ENCODE measurements around the gene CYP27B1.
A peak's percentile ranks its signal among the peaks of the same experiment; 100 is the strongest.

The CYP27B1 gene

GRCh38 chr12:57811028-57811755 is 44.3 kb upstream of the CYP27B1 start:
- no peak overlapping the region for H3K27ac ChIP-seq
- TF ChIP-seq ZFX (IDR thresholded peaks at IDR 0.05) (no peak), CTCF (conservative IDR thresholded peaks at IDR 0.05) (no peak)

- no peak overlapping the region for H3K27ac ChIP-seq
- no peak for TF ChIP-seq ZFX (IDR thresholded peaks at IDR 0.05)
- TF ChIP-seq CTCF (conservative IDR thresholded peaks at IDR 0.05), result no peak
These were observed 43.6 kb upstream of the CYP27B1 start for GRCh38 chr12:57810450-57810849.

GRCh38 chr12:57809425-57809824 is 42.5 kb upstream of the CYP27B1 start:
- TF ChIP-seq ZFX (IDR thresholded peaks at IDR 0.05) (no peak), CTCF (conservative IDR thresholded peaks at IDR 0.05) (no peak)
- H3K27ac ChIP-seq, result no peak overlapping the region

GRCh38 chr12:57808351-57808750 is 41.5 kb upstream of the CYP27B1 start:
- H3K27ac ChIP-seq, result no peak overlapping the region

GRCh38 chr12:57807285-57807684 is 40.4 kb upstream of the CYP27B1 start:
- H3K27ac ChIP-seq, result no peak overlapping the region
- no peak for TF ChIP-seq ZFX (IDR thresholded peaks at IDR 0.05)
- no peak for TF ChIP-seq CTCF (conservative IDR thresholded peaks at IDR 0.05)

More at GRCh38 chr12:57808351-57808750, 41.5 kb upstream of the CYP27B1 start:
- TF ChIP-seq CTCF (conservative IDR thresholded peaks at IDR 0.05) (no peak), ZFX (IDR thresholded peaks at IDR 0.05) (no peak)

- no peak overlapping the region for H3K27ac ChIP-seq
- TF ChIP-seq CTCF (conservative IDR thresholded peaks at IDR 0.05) (no peak), ZFX (IDR thresholded peaks at IDR 0.05) (no peak)
These were observed 39.8 kb upstream of the CYP27B1 start for GRCh38 chr12:57806677-57807076.

- H3K27ac ChIP-seq, result no peak overlapping the region
- TF ChIP-seq ZFX (IDR thresholded peaks at IDR 0.05), result no peak
- TF ChIP-seq CTCF (conservative IDR thresholded peaks at IDR 0.05), result peak; percentile 87
These were observed 36.5 kb upstream of the CYP27B1 start for GRCh38 chr12:57803319-57803893.
